Right renal pelvis (tissue), 4 donors: Measurements from ENCODE around the gene SHC2. TPM values are rescaled to one million over a fixed set of nuclear protein-coding genes. Genes with fewer than 3 reads are reported as not detected.

ENCODE experiments used
- polyA plus RNA-seq, 4 donors: library from polyadenylated mRNA; unstranded; fragments of 120-200 nt; gene quantifications; one replicate each; pipeline ENCODE4 v1.2.1, GENCODE V29; 2013; ENCODE audit not compliant: insufficient read length in 4 of 4

Gene SHC2
- polyA plus RNA-seq, 4 donors: 25.1 to 41.9 (median 28.7) TPM

Other genes starting within 250 kb of the SHC2 start
- gene PLPP2, start 169.6 kb downstream of the SHC2 start, polyA plus RNA-seq: 1 to 10 TPM; 2.2 to 4.3 (median 3.2) TPM
- 10 to 100 TPM; 23.6 to 32.8 (median 24.5) TPM for gene MIER2, start 116.2 kb downstream of the SHC2 start, polyA plus RNA-seq
- gene C2CD4C, start 51.9 kb downstream of the SHC2 start, polyA plus RNA-seq: 1 to 10 TPM; 1.4 to 3.4 (median 1.8) TPM
- 1 to 10 TPM; 2.8 to 5.6 (median 3.6) TPM for gene MADCAM1, start 35.5 kb upstream of the SHC2 start, polyA plus RNA-seq
- 10 to 100 TPM in 1 of 4 donors, 1 to 10 TPM in 3; 5.5 to 18.3 (median 6.6) TPM for gene TPGS1, start 46.5 kb upstream of the SHC2 start, polyA plus RNA-seq
- 10 to 100 TPM; 56.1 to 75.0 (median 60.6) TPM for gene CDC34, start 70.7 kb upstream of the SHC2 start, polyA plus RNA-seq
- under 1 TPM; 0.17 to 0.43 (median 0.29) TPM for gene GZMM, start 83.0 kb upstream of the SHC2 start, polyA plus RNA-seq
- gene BSG, start 111.6 kb upstream of the SHC2 start, polyA plus RNA-seq: 100 to 1,000 TPM; 419 to 639 (median 444) TPM
- under 1 TPM; 0.18 to 0.44 (median 0.23) TPM for gene HCN2, start 128.8 kb upstream of the SHC2 start, polyA plus RNA-seq
- gene POLRMT, start 172.5 kb upstream of the SHC2 start, polyA plus RNA-seq: 10 to 100 TPM; 52.8 to 71.6 (median 57.0) TPM
- under 1 TPM; 0.23 to 0.73 (median 0.48) TPM for gene FGF22, start 178.8 kb upstream of the SHC2 start, polyA plus RNA-seq
- 10 to 100 TPM; 20.8 to 36.7 (median 27.4) TPM for gene RNF126, start 202.2 kb upstream of the SHC2 start, polyA plus RNA-seq
- 10 to 100 TPM; 13.8 to 22.5 (median 16.3) TPM for gene FSTL3, start 215.4 kb upstream of the SHC2 start, polyA plus RNA-seq
- gene PRSS57, start 234.4 kb upstream of the SHC2 start, polyA plus RNA-seq: under 1 TPM; 0.17 to 0.48 (median 0.37) TPM
- 100 to 1,000 TPM in 1 of 4 donors, 10 to 100 TPM in 3; 79.7 to 121 (median 87.5) TPM for gene PALM, start 247.9 kb upstream of the SHC2 start, polyA plus RNA-seq